GM12872 (cell line): ENCODE measurements around the gene USP31.

Experiments used
- TF ChIP-seq, protein P1 (sequence below): IDR thresholded peaks from 3 replicates; pipeline ENCODE4 v1.5.1; 2011; ENCODE audit warnings: low read depth, mild to moderate bottlenecking, low read length, moderate library complexity; ENCODE audit not compliant: insufficient read depth

The USP31 gene

DNA sequence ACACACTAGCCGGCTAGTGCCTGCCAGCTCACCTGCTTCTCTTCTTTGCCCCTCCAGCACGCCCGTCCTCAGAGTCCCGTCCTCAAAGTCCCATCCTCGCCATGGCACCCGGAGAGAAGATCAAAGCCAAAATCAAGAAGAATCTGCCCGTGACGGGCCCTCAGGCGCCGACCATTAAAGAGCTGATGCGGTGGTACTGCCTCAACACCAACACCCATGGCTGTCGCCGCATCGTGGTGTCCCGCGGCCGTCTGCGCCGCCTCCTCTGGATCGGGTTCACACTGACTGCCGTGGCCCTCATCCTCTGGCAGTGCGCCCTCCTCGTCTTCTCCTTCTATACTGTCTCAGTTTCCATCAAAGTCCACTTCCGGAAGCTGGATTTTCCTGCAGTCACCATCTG is 36.9 kb upstream of the USP31 start:
- TF ChIP-seq, protein P1, sequence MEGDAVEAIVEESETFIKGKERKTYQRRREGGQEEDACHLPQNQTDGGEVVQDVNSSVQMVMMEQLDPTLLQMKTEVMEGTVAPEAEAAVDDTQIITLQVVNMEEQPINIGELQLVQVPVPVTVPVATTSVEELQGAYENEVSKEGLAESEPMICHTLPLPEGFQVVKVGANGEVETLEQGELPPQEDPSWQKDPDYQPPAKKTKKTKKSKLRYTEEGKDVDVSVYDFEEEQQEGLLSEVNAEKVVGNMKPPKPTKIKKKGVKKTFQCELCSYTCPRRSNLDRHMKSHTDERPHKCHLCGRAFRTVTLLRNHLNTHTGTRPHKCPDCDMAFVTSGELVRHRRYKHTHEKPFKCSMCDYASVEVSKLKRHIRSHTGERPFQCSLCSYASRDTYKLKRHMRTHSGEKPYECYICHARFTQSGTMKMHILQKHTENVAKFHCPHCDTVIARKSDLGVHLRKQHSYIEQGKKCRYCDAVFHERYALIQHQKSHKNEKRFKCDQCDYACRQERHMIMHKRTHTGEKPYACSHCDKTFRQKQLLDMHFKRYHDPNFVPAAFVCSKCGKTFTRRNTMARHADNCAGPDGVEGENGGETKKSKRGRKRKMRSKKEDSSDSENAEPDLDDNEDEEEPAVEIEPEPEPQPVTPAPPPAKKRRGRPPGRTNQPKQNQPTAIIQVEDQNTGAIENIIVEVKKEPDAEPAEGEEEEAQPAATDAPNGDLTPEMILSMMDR: no peak

DNA sequence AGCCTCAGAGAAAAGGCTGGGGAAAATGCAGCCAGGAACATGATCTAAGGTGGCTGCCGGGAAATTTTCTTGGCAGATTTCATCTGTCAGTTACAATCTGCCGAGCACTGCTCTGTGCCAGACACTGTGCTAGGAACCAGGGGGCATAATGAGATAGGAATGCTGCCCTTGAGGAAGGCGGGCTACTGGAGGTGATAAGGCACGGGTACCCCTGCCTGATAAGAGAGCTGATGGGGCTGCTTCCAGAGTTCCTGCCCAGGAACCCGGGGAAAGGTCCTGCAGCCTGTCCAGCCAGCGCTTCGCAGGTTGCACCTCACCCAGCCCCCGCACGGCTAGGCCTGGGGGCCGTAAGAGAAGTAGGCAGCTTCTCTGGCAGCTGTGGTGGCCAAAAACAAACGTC is 36.4 kb upstream of the USP31 start:
- TF ChIP-seq, protein P1: no peak

DNA sequence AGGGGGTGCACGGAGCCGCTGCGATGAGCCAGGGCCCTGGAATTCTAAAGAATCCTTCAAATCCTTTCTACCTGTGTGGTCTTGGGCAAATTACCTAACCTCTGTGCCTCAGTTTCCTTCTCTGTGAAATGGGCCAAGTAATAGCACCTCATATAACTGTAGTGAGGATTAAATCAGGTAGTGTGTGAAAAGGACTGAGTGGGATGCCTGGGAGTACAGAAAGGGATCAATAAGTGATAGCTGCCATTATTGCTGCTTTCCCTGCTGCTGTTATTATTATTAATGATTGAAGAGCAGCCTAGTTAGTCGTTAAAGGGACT is 34.3 kb upstream of the USP31 start:
- TF ChIP-seq, protein P1: no peak

DNA sequence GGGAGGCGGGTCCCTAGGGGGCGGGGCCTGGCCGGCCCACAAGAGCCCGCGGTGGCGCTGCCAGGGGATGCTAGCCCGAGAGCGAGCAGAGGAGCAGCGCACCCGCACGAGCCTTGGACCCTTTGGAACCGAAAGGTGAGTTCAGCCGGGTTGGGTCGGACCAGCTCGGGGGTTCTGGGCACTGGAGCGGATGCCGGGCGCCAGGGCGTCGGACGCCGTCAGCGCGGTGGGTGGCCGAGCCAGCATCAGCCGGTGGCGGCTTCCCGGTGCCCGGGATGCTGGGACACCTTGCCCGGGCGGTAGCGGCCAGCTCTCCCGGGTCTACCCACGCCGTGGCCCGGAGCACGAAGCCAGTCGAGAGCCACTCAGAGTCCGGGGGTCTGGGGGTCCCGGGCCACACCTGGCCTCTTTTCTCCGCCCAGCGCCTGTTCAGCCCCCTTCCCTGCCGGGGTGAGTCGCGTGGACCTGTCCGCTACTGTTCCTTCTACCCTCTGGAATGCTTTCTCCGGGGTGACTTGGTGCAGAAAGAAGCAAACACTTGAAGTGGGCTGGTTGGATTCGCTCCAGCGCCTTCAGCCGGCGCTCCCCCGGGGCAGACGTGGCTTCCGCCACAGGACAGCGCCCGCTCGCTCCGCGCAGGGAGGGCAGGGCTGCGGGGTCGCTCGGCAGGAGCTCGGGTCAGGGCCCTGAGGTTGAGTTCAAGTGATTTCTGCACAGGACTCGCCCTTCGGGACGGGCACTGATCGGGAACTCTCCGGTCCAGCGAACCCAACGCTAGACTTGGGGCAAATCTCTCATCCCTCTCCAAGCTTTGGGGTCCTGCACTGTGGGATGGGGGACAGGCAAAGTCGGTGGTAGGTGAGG is 33.7 kb upstream of the USP31 start, which contains the start of gene SCNN1G:
Gene SCNN1G, plus strand, starts transcription at position 67 of the 864 bp plus-strand sequence. CDS start 3,527 bp downstream, outside the sequence.
- TF ChIP-seq, protein P1: no peak

DNA sequence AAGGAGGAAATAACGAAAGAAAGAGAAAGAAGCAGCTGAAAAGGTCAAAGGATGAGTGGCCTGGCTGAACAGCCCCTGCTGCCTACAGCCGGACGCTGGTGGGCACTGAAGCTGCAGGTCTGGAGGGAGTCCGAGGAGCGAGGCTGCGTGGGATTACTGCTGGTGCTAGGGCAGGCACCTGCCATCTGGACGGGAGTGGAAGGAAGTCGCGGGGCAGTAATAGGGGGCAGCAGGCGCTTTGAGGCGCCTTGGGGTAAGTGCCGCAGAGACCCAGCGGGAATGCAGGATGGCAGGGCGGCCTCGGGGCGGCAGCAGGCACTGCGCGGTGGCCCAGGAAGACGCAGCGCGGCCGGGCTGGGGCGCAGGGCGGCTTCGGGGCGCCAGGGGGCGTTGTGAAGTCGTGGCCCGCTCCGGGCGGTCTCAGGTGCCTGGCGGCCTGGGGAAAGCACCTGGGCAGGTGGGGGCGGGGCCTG is 33.0 kb upstream of the USP31 start:
- TF ChIP-seq, protein P1: peak; percentile 96

DNA sequence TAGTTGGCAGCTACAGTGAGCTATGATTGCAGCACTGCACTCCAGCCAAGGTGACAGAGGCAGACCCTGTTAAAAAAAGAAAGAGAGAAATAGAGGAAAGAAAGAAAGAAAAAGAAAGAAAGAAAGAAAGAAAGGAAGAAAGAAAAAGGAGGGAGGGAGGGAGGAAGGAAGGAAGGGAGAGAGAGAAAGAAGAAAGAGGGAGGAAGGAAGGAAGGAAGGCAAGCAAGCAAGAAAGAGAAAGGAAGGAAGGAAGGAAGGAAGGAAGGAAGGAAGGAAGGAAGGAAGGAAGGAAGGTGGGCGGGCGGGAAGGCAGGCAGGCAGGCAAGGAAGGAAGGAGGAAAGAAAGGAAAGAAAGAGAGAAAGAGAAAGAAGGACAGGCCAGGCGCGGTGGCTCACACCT is 32.3 kb upstream of the USP31 start:
- TF ChIP-seq, protein P1: no peak

DNA sequence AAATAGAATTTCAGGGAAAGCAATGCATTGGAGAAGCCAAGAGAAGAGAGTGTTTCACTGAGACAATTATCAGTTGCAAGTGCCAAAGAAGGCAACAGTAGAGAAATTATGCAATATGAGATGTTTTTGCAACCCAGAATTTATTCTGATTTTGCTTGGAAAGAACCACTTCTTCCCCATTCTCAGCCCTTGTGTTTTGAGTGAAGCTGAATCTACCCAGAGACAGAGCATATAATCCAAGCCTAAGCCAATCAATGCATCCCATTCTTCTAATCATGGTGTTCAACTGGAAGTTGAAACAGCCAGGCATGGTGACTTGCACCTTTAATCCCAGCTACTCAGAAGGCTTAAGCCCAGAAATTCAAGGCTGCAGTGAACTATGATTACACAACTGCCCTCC is 26.4 kb upstream of the USP31 start:
- TF ChIP-seq, protein P1: no peak
